GM18909 (cell line): ENCODE measurements around the gene SYNGR2.

Source experiments
- ATAC-seq: cut with Tn5 transposase; IDR thresholded peaks from one replicate; pipeline ENCODE4 v1.9.1; 2021; ENCODE audit warnings: mild to moderate bottlenecking; ENCODE audit not compliant: unreplicated experiment, poor library complexity

The SYNGR2 gene

GRCh38 chr17:78168242-78168902 is at the start of gene SYNGR2:
TSS of gene SYNGR2 (plus strand) at chr17:78168581. CDS start at chr17:78168617, 36 bp downstream.
- peak; percentile 58 for ATAC-seq

DNA sequence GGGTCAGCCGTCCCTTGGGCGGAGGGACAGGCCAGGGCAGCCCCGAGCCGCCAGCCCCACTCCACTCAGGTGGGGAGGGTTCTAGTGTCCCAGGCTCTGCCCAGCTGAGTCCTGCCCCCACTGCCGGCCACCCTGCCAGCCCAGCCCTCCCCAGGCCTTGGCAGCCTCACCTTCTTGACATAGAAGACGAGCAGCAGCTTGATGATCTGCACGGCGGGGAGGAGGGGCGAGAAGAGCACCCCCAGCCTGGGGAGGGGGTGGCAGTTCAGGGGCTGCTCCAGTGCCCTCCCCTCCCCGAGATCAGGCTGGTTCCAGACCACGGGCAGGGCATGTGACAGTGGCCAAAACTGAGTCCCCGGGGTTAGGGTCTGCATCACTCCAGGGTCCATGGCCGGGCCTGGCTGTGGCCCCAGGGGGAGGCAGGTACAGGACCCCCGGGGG is 49.6 kb upstream of the SYNGR2 start:
- ATAC-seq: no peak

DNA sequence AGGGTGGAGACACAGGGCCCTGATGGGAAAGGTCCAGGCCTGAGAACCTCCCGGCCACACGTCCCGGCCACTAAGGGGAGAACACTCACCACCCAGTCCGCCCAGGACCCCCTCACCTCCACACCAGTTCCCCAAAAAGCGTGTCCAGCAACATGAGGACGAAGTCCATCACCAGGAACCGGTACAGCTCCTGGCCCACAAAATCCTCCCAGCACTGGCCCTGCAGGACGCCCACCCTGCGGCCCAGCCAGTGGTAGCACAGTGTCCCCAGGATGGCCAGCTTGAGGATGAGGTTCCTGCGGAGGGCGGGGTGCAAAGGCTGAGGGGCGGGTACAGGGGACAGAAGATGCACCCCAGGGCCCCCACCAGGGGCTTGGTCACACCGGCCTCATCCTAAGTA is 47.8 kb upstream of the SYNGR2 start:
- ATAC-seq: no peak

DNA sequence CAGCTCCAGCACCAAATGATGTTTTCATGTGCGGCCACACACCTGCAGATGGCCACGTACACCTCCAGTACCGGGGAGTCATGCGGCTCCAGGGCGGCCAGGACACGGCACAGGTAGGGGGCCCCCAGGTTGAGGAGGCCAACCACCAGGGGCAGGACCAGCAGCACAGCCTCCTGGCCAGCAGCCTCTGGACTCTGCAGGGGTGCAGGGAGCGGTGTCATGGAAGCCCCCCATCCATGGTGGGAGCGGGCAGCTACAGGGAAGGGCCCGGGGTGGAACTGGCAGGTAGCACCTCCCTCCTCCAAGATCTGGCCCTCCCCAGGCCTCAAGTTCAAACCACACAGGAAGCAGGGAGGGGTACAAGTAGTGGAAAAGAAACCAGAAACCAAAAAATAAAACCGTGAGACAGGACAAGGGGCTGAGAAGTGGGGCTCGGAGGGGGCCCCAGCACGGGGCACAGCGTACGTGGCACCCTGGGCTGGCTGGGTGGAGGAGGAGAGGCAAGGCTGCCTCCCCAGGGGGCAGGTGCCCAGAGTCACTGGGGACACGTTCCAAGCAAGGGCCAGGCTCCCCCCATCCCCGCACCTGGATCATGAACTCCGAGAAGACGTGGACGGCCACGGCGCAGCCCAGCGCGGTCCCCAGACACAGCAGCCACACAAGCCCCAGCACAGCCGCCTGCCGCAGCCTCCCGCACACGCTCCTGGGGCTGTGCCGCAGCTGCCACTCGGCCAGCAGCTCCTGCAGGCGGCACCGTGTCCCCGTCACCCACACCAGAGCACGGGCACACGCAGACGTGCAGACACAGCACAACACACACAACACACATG is 47.2 kb upstream of the SYNGR2 start:
- ATAC-seq: no peak

GRCh38 chr17:78121801-78122215 is 46.6 kb upstream of the SYNGR2 start:
- no peak for ATAC-seq

- no peak for ATAC-seq
Observed at GRCh38 chr17:78122216-78122930, 46.0 kb upstream of the SYNGR2 start.

- ATAC-seq: no peak
Observed at GRCh38 chr17:78122931-78123249, 45.5 kb upstream of the SYNGR2 start.

- ATAC-seq: no peak
Observed at GRCh38 chr17:78123258-78123929, 45.0 kb upstream of the SYNGR2 start.

GRCh38 chr17:78124081-78124835 is 44.1 kb upstream of the SYNGR2 start:
- ATAC-seq: no peak

- no peak for ATAC-seq
Observed at GRCh38 chr17:78124836-78125137, 43.6 kb upstream of the SYNGR2 start.

DNA sequence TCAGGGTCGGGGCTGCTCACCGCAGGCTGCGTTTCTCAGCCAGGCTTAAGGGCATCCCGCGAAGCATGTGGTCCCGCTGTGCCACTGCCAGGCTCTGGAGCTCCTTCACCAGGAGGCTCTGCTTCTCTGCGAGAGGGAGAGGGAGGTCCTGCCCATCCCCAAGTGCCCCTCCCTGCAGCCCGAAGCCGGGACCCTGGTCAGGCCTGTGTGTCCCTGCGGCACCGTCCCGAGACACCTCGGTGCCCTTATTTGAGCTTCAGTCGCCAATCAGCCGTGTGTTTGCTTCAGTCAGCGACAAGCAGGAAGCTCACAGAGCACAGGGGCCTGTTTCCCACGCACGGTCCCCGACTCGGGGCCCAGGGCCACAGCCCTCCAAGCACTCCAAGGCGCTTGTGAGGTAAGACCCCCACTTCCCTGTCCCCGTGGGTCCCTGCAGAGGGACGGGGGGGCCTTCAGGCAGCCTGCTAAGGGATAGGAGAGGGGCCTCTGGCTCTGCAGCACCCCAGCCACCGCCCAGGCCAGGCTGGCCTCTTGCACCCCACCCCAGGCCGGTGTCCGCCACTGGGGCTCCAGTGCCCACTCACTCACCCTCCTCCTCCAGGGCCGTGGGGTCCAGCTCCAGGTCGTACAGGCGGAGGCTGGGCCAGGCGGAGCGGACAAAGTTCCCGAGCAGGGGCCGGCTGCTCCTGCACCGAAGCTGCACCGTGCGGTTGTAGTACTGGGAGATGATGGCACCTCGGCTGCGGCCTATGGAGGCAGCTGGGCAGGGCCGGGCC is 43.1 kb upstream of the SYNGR2 start:
- no peak for ATAC-seq

GRCh38 chr17:78125976-78126894 is 42.1 kb upstream of the SYNGR2 start:
- no peak for ATAC-seq

DNA sequence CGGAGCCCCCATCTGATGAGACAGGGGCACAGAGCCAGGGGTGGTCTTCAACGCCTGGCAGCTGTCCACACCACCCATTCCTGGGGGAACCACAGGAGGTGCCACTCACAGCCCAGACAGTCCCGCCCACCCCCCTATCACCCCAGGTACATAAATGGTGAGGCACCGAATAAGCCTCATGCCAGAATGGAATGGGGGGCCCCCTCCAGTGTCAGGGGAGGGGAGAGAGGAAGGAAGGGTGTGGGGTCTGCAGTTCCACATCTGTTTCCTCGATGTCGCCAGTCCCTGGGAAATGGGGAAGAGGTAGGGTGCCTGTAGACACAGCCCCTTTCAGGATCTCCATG is 41.5 kb upstream of the SYNGR2 start:
- no peak for ATAC-seq

GRCh38 chr17:78127239-78127887 is 41.0 kb upstream of the SYNGR2 start:
- no peak for ATAC-seq

DNA sequence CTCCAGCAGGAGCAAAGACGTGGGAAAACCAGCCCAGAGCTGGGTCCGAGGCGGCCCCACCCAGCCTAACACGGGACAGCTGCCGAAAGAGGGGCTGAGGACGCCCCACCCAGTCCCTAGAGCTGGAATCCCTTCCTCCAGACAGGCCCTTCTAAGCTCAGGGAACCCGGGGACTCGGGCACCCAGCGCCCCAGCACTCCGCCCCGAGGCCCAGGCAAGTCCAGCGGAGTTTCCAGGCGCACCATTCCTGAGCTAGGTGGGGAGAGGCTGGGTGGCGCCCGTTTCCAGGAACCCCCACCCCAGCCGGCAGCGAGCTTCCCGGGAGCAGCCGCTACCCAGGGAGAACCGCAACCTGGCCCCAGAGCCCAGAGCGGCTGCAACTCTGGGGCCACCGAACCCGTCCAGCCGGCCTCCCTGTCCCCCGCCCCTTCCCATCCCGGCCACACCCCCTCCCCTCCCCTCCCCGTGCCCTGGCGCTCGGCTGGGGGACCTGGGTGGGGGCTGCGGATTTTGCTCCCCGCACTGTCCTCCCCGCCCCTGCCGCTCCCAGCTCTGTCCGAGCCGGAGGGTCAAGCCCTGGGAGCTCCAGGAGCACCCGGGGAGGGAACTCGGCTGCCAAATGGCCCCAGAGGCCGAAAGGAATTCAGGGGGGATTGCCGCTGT is 40.4 kb upstream of the SYNGR2 start:
- ATAC-seq: no peak

GRCh38 chr17:78128551-78129350 is 39.6 kb upstream of the SYNGR2 start, which contains the start of gene TMC6:
TSS of gene TMC6 (minus strand) at chr17:78128755. CDS start at chr17:78126832, 1,923 bp downstream.
- ATAC-seq: no peak
